HG03280 (cell line): Measurements from ENCODE around the gene ASIC3.
"Not testable (repeated sequence)": the region's sequence is repeated elsewhere in the genome, so short reads cannot be mapped to it uniquely, and the experiment has no call there.

Experiments
- ATAC-seq: cut with Tn5 transposase; IDR thresholded peaks from one replicate; pipeline ENCODE4 v1.9.1; 2021; ENCODE audit warnings: mild to moderate bottlenecking, moderate library complexity; ENCODE audit not compliant: unreplicated experiment

ASIC3 gene

DNA sequence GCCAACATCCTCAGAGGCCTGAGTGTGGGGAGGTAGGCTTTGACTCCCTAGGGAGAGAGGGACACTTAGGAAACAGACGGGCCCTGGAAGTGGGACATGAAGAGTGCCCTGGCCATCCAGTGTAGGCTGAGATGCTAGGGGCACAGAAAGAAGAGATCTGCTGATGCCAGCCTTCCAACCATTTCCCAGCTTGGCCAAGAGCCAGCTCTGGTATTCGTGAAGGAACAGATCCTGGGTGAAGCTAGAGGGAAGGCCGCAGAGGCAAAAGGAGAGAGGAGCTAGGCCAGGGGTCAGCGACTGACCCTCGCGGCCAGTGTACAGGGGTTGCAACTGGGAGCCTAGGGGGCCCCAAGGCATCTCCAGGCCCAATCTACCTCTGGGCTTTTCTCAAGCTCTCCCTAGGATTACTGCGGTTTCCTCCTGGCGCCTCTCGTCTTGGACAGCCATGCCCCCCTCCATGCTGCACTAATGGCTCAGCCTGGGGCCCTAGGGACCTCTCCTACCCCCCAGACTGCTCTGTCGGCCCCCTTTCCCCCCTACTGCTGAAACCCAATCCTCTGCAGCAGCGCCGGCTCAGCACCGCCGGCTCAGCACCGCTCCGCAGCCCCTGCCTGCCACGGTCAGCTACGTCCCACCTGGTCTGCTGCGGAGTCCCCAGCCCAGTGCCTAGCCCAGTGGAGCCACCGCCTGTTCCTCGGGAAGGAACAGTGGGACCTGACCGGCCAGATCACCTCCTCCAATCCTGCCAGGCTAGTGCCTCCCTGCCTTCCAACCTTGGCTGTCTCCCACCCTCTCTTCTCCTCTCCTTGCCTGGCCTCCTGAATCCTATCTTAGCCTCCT is at the start of gene ASIC3:
TSS of gene ASIC3 (plus strand) at position 556 of the 840 bp plus-strand sequence. CDS start 355 bp downstream, outside the sequence.
- ATAC-seq: no peak

DNA sequence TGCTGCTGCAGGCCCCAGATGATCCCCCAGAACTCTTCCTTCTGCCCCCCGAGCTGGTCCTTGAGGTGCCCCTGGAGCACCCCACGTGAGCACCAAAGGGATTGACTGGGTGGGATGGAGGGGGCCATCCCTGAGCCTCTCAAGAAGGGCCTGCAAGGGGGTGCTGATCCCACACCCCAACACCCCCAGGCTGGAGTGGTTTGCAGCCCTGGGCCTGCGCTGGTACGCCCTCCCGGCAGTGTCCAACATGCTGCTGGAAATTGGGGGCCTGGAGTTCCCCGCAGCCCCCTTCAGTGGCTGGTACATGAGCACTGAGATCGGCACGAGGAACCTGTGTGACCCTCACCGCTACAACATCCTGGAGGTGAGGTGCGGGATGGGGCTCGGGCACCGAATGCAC is 49.3 kb upstream of the ASIC3 start:
- no peak for ATAC-seq

DNA sequence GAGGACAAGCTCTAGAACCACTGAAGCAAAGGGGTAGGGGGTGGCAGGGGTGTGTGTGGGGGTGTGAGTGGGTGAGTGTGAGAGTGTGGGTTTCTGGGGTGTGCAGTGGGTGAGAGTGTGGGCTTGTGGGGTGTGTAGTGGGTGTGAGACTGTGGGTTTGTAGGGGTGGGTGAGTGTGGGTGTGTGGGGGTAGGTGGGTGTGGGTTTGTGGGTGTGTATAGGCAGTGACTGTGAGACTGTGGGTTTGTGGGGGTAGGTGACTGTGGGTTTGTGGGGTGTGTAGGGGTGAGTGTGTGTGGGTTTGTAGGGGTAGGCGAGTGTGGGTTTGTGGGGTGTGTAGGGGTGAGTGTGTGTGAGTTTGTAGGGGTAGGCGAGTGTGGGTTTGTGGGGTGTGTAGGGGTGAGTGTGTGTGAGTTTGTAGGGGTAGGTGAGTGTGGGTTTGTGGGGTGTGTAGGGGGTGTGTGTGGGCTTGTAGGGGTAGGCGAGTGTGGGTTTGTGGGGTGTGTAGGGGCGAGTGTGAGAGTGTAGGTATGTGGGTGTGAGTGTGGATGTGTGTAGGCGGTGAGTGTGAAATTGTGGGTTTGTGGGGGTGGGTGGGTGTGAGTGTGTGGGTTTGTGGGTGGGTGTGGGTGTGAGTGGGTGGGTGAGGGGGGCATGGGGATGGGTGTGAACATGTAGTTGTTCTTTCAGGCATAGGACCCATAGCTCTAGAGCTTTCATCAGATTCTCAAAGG is 48.7 kb upstream of the ASIC3 start:
- no peak for ATAC-seq

DNA sequence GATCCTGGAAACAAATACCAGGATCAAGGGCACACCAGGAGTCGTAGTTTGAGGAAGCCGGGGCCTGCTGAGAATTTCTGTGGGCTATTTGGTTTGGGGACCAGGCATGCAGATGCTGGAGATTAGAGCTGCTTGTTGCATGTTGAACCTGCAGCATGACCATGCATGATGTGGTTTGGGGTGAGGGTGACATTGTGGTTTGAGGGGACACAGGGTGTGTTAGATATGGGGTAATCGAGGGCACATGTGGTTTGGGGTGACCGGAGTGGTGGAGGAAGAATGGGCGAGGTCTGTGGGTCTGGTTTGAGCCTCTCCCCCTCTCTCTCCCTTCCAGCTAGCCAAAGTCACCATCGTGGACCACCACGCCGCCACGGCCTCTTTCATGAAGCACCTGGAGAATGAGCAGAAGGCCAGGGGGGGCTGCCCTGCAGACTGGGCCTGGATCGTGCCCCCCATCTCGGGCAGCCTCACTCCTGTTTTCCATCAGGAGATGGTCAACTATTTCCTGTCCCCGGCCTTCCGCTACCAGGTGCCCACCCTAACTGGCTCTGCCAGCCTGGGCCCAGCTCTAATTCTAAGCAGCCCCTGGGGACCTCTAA is 47.3 kb upstream of the ASIC3 start:
- no peak for ATAC-seq

DNA sequence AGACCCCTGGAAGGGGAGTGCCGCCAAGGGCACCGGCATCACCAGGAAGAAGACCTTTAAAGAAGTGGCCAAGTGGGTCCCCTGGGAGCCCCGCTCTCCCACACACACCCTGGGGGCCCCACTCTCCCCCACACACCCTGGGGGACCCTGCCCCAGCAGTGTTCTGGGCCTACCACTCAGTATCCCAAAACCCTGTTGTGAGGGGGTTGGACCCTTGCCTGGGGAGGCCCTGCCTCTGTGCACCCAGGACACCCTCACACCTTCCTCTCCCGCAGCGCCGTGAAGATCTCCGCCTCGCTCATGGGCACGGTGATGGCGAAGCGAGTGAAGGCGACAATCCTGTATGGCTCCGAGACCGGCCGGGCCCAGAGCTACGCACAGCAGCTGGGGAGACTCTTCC is 46.8 kb upstream of the ASIC3 start:
- ATAC-seq: no peak

DNA sequence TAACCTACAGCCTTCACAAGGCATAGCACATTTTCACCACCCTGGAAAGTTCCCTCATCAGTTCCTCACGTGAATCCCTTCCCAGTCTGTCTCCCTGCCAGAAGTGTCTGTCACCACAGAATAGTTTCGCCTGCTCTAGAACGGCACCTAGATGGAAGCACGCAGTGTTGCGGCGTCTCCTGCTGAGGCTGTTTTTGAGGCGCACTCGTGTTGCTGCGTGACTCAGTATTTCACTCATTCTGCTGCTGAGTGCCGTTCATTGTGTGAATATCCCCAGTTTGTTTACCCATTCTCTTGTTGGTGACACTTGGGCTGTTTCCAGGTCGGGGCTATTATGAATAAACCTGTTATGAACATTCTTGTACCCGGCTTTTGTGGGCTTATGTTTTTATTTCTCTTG is 44.8 kb upstream of the ASIC3 start:
- no peak for ATAC-seq

GRCh38 chr7:151005566-151005965 is 42.8 kb upstream of the ASIC3 start:
- no peak for ATAC-seq

GRCh38 chr7:151006590-151007300 is 41.6 kb upstream of the ASIC3 start:
- no peak for ATAC-seq

DNA sequence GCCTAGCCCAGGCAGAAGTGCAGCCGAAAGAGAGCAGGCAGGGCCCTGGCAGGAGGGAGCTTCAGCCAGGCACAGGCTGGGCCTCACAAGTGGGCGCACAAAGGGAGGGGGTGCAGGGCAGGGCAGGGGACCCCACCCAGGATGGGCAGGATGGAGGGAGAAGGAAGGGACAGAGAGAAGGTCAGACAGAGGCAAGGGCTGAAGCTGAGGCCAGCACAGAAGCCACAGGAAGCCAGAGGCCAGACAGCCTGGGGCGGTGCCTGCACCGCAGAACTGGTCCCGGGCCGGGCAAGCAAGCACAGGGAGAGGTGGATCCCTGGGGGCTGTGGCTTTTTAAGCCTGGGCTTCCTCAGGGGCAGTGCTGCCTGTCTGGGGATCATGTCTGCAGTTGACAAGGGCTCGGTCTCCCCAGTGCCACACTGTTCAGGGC is 40.8 kb upstream of the ASIC3 start:
- ATAC-seq: no peak

DNA sequence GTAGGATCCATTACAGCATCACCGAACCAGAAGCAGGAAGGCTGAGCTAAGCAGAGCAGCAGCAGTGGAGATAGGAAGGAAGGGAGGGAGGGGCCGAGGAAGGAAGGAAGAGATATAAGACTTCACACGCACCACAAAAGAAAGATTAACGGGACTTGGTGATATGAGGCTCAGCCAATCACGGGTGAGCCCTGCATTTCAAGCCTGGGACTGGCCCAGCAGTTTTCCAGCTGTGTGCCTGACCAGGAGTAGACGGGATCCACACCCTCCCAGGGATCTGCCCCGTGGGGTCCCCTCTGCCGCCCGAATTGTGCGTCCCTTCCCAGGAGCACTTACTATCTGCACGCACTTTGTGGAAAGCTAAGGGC is 40.2 kb upstream of the ASIC3 start:
- no peak for ATAC-seq

GRCh38 chr7:151008511-151009323 is 39.6 kb upstream of the ASIC3 start:
- ATAC-seq: peak; percentile 85

DNA sequence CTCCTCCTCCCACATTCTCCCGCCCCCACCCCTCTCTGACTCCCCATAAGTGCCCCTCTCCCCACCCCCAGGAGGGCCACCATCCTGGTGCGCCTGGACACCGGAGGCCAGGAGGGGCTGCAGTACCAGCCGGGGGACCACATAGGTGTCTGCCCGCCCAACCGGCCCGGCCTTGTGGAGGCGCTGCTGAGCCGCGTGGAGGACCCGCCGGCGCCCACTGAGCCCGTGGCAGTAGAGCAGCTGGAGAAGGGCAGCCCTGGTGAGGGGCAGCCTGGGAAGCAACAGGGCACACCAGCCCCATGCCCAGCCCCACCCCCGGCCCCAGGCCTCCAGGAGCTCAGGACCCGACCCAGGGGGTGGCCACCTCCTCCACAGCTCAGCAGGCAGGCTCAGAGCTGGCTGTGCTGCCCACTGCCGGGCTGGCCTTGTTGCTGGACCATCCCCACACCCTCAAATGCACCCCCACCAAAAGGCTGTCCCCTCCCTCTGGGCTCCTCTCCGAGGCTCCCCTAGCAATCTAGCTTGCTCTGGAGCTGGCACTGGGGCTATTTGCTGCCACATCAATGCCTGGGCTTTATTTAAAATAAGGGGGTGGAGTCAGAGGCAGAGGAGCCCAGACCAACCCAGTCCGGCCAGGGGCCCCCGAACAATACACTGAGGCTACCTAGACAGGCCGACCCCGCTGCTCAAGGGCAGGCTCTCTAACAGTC is 38.8 kb upstream of the ASIC3 start:
- no peak for ATAC-seq

DNA sequence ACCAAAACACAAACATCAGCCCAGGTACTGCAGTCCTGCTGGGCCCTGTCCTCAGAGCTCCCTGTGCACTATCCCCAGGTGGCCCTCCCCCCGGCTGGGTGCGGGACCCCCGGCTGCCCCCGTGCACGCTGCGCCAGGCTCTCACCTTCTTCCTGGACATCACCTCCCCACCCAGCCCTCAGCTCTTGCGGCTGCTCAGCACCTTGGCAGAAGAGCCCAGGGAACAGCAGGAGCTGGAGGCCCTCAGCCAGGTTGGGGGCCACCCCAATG is 38.4 kb upstream of the ASIC3 start:
- no peak for ATAC-seq

- ATAC-seq: no peak
Measured at GRCh38 chr7:151010307-151011096, 37.8 kb upstream of the ASIC3 start.

DNA sequence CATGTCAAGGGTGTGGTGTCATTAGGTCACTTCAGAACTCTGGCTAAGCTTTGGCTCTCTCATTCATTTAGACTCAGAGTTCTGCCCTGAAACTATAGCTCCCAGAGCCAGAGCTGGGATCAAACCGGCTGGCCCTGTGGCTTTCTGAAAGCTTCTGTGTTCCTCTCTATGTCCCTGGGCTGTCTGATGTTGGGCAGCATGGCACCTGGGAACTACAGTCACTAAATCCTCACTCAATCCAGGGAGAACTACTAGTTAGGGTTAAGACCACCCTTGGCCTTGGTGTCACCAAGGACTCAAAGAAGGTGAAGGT is 37.3 kb upstream of the ASIC3 start:
- ATAC-seq: no peak

DNA sequence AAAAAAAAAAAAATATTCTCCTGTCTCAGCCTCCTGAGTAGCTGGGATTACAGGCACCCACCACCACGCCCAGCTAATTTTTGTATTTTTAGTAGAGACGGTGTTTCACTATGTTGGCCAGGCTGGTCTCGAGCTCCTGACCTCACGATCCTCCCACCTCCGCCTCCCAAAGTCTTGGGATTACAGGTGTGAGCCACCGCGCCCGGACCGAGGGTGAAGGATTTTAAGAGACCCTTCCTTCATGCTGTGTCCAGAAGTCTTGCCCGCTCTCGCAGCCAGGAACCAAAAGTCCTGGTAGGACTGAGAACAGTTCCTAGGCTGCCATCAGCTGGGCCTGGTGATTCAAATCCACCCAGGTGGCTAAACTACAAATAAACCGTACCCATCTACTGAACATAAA is 36.7 kb upstream of the ASIC3 start:
- ATAC-seq: not testable (repeated sequence)

DNA sequence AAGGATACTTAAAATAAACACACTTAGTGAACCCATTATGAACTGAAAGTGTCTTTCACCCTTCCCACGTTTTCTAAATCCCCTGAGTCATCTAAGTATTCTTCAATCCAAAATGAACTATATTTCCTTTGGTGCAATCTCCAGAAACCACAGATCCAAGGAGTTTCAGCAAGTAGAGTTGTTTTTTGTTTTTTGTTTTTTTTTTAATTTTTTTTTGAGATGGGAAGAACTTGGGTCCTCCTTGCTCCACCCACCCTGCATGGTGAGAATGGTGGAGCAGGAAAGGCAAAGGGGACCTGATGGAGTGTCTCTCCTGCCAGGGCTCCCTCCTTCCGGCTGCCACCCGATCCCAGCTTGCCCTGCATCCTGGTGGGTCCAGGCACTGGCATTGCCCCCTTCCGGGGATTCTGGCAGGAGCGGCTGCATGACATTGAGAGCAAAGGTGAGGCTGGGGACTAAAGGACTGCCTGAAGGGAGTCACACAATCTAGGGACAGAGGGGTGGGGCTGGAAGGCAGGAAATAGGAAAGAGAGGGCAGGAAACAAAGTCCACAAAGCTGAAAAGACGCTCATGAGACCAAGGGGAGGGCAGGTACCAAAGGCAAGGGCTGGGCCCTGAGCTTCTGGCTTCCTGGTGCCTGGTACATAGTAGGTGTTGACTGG is 36.2 kb upstream of the ASIC3 start:
- no peak for ATAC-seq

DNA sequence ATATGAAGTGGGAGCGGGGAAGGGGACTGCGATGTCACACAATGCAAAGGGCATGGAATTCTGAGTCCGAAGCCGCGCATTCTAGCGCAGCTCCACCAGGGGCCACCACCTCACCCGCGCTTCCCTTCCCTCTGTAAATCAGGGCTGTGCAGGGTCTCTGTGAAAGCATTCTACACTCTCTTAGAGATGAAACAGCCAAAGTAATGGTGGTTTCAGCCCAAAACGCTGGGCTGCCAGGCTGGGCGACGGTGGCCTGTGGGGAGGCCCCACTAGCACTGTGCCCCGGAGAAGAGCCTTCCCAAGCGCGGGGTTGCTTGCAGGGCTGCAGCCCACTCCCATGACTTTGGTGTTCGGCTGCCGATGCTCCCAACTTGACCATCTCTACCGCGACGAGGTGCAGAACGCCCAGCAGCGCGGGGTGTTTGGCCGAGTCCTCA is 35.4 kb upstream of the ASIC3 start:
- no peak for ATAC-seq

DNA sequence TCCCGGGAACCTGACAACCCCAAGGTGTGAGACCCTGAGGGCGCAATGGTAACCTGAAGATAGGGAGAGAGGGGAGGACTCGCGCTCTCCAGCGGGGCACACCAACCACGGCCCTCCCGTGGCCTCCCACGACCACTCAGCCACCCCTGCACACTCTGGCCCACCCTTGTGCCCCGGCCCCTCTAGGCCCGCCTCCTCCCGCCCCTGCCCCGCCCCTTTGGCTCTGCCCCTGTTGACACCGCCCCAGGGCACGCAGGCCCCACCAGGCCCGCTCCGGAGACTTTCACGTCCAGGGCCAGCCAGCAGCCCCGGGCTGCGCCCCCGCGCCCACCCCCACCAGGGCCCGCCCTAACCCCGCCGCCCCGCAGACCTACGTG is 35.0 kb upstream of the ASIC3 start:
- no peak for ATAC-seq
